HFFc6 (cell line): Measurements from ENCODE around the gene TMEM272. TPM values are rescaled to one million over a fixed set of nuclear protein-coding genes. Genes with fewer than 3 reads are reported as not detected.

ENCODE experiments used
- DNase-seq: peaks from one replicate; pipeline ENCODE4 v3.0.0-alpha.2; 2018
- H3K27ac Mint-ChIP-seq: 2 replicates; pipeline ENCODE4 v1.8.0; 2020; ENCODE audit warnings: mild to moderate bottlenecking, mixed read lengths
- H3K27me3 Mint-ChIP-seq: 2 replicates; pipeline ENCODE4 v1.8.0; 2021; ENCODE audit warnings: mild to moderate bottlenecking, moderate library complexity, mixed read lengths; ENCODE audit not compliant: insufficient read depth
- H3K36me3 Mint-ChIP-seq: 2 replicates; pipeline ENCODE4 v1.8.0; 2021; ENCODE audit warnings: low read depth, mixed read lengths
- H3K4me1 Mint-ChIP-seq: 2 replicates; pipeline ENCODE4 v1.8.0; 2020; ENCODE audit warnings: low read depth, mixed read lengths
- H3K4me3 Mint-ChIP-seq: 2 replicates; pipeline ENCODE4 v1.8.0; 2020; ENCODE audit warnings: mild to moderate bottlenecking, moderate library complexity, mixed read lengths
- H3K9me3 Mint-ChIP-seq: 2 replicates; pipeline ENCODE4 v1.8.0; 2020; ENCODE audit warnings: mild to moderate bottlenecking, mixed read lengths
- CTCF ChIP-seq: fragments of 200-600 bp; sonication (generic); IDR thresholded peaks from 2 replicates; pipeline ENCODE4 v1.5.0; 2021; ENCODE audit warnings: antibody characterized with exemption, mild to moderate bottlenecking
- long read RNA-seq: library from polyadenylated mRNA; unstranded; transcript quantifications from one replicate; pipeline ENCODE4 v2.0.0, GENCODE V29; 2019
- total RNA-seq, 6 experiments: library from RNA; stranded (reverse); fragmentation: NEBNext Ultra II Directional; extraction: Animal tissue kit (Norgen Biotek cat#: 25700); gene quantifications; 2 replicates in 1 of 6; 3 replicates in 5 of 6; pipeline ENCODE4 v1.2.3, GENCODE V29; 2021

Gene TMEM272
- total RNA-seq: not detected
- long read RNA-seq: 0 reads

GRCh38 chr13:51844862-51845573, at the start of gene TMEM272:
Gene TMEM272 (minus strand): TSS chr13:51845177. CDS start chr13:51838530, 6,647 bp downstream.
- Mint-ChIP-seq H3K4me1 (peaks cover 32% of the 10 kb centered on the region), H3K4me3 (peak within 1 kb of the TSS; percentile 52), H3K36me3 (no peaks in the 10 kb centered on the region), H3K27me3 (peaks cover 20% of the 10 kb centered on the region), H3K9me3 (no peaks in the 10 kb centered on the region), H3K27ac (no peak within 1 kb of the TSS)
- DNase-seq: no peak
- peak; percentile 86 for TF ChIP-seq CTCF

GRCh38 chr13:51894239-51894638, 49.3 kb upstream of the TMEM272 start:
- H3K27me3 Mint-ChIP-seq: peaks cover 24% of the 10 kb centered on the region; the same call in 1 of the 2 replicates
- no peak overlapping the region for H3K27ac Mint-ChIP-seq
- TF ChIP-seq CTCF: no peak
- H3K4me3 Mint-ChIP-seq: no peak overlapping the region
- no peaks in the 10 kb centered on the region for H3K4me1 Mint-ChIP-seq
- no peak for DNase-seq
- H3K9me3 Mint-ChIP-seq: no peaks in the 10 kb centered on the region
- H3K36me3 Mint-ChIP-seq: no peaks in the 10 kb centered on the region

- Mint-ChIP-seq H3K4me1 (no peaks in the 10 kb centered on the region), H3K4me3 (no peak overlapping the region), H3K27ac (no peak overlapping the region), H3K36me3 (no peaks in the 10 kb centered on the region), H3K9me3 (no peaks in the 10 kb centered on the region), H3K27me3 (peaks cover 24% of the 10 kb centered on the region)
- no peak for TF ChIP-seq CTCF
- no peak for DNase-seq
Measured at GRCh38 chr13:51892657-51893056, 47.7 kb upstream of the TMEM272 start.

- no peaks in the 10 kb centered on the region for H3K4me1 Mint-ChIP-seq
- H3K36me3 Mint-ChIP-seq: no peaks in the 10 kb centered on the region
- H3K4me3 Mint-ChIP-seq: no peak overlapping the region
- H3K27ac Mint-ChIP-seq: no peak overlapping the region
- H3K9me3 Mint-ChIP-seq: no peaks in the 10 kb centered on the region
- DNase-seq: no peak
- H3K27me3 Mint-ChIP-seq: peaks cover 32% of the 10 kb centered on the region
- no peak for TF ChIP-seq CTCF
Measured at GRCh38 chr13:51887468-51887867, 42.5 kb upstream of the TMEM272 start.

- peaks cover 27% of the 10 kb centered on the region for H3K27me3 Mint-ChIP-seq
- H3K4me1 Mint-ChIP-seq: no peaks in the 10 kb centered on the region
- TF ChIP-seq CTCF: no peak
- no peaks in the 10 kb centered on the region for H3K36me3 Mint-ChIP-seq
- no peak for DNase-seq
- H3K4me3 Mint-ChIP-seq: no peak overlapping the region
- H3K9me3 Mint-ChIP-seq: no peaks in the 10 kb centered on the region
- H3K27ac Mint-ChIP-seq: no peak overlapping the region
Measured at GRCh38 chr13:51885651-51886050, 40.7 kb upstream of the TMEM272 start.
